Raji (cell line): ENCODE results near the gene USP12.

Experiments
- POLR2A ChIP-seq: IDR thresholded peaks from 2 replicates; pipeline ENCODE4 v1.6.1; 2011; ENCODE audit warnings: low read depth, low read length, control low read depth; ENCODE audit not compliant: insufficient read depth

The USP12 gene

GRCh38 chr13:27168086-27168485, 3.5 kb downstream of the USP12 start:
- TF ChIP-seq POLR2A, result no peak

- no peak for TF ChIP-seq POLR2A
Measured at GRCh38 chr13:27166313-27166712, 5.3 kb downstream of the USP12 start.

DNA sequence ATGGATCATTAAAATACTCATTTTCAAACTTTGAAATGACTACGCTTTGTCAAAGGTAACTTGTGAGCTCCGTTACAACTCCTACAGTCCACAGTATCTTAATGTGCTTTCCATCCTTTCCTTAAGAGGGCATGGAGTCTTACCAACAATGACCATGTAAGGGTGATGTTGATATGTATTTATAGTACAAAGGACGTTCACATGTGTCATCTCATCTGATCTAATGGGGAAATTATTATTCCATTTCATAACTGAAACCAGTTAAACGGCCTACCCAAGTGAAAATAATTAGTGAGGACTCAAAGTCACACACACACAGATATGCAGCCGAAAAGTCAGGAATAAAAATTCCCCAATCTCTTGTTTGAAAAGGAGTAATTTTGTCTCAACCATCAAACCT, 9.6 kb downstream of the USP12 start:
- no peak for TF ChIP-seq POLR2A

DNA sequence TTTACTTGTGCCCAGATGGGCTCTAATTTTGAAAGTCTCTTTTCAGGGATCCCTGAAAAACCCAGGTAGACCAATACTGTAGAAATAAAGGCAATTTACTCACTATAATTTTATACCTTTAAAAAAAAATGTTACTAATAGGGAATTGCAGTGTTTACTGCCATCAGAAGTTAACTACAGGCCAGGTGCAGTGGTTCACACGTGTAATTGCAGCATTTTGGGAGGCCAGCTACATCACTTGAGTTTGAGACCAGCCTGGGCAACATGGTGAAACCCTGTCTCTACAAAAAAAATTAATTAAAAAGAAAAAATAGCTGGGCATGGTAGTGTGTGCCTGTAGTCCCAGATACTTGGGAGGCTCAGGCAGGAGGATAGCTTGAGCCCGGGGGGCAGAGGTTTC, 10.2 kb downstream of the USP12 start:
- TF ChIP-seq POLR2A, result no peak

- TF ChIP-seq POLR2A, result no peak
Measured at GRCh38 chr13:27160657-27161295, 10.8 kb downstream of the USP12 start.

GRCh38 chr13:27159806-27160563, 11.6 kb downstream of the USP12 start:
- TF ChIP-seq POLR2A, result no peak

GRCh38 chr13:27158335-27158734, 13.3 kb downstream of the USP12 start:
- no peak for TF ChIP-seq POLR2A

DNA sequence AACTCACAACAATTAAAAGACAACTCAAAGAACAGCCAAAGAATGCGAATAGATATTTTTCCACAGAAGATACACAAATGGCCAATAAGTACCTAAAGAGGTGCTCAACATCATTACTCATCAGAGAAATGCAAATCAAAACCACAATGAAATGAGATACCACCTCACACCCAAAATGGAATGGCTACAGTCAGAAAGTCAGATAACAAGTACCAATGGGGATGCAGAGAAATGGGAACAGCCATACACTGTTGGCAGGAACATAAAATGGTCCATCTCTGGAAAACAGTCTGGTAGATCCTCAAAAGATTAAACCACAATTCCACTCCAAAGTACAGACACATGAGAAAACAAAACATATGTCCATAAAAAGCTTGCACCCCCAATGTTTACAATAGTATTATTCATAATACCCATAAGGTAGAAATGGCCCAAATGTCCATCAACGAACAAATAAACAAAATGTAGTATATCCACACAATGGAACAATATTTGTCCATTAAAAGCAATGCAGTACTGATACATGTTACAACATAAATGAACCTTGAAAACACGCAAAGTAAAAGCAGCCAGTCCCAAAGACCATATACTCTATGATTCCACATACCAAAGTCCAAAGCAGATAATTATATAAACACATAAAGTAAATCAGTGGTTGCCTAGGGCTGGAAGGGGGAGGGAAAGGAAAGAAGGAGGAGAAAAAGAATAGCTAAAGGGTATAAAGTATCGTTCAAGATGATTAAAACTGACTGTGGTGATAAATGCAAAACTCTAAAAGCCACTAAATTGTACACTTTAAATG, 19.6 kb downstream of the USP12 start:
- no peak for TF ChIP-seq POLR2A

DNA sequence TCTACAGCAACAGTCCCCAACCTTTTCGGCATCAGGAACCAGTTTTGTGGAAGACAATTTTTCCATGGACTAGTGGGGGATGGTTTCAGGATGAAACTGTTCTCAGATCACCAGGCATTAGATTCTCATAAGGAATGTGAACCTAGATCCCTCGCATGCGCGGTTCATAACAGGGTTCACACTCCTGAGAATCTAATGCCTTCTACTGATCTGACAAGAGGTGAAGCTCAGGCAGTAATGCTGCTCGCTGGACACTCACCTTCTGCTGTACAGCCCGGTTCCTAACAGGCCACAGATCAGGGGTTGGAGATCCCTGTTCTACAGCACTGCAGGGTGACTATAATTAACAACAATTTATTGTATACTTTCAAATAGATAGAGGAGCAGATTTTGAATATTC, 21.9 kb downstream of the USP12 start:
- no peak for TF ChIP-seq POLR2A

DNA sequence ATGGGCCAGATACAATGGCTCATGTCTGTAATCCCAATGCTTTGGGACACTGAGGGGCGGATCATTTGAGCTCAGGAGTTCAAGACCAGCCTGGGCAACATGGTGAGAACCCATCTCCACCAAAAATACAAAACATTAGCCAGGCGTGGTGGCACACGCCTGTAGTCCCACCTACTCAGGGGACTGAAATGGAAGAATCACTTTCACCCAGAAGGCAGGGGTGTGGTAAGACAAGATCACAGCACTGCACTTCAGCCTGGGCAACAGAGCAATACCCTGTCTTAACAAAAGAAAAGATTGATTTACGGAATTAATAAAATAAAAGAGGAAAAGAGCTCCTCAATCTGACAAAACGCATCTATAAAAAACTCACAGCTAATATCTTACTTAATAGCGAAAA, 22.7 kb downstream of the USP12 start:
- no peak for TF ChIP-seq POLR2A

DNA sequence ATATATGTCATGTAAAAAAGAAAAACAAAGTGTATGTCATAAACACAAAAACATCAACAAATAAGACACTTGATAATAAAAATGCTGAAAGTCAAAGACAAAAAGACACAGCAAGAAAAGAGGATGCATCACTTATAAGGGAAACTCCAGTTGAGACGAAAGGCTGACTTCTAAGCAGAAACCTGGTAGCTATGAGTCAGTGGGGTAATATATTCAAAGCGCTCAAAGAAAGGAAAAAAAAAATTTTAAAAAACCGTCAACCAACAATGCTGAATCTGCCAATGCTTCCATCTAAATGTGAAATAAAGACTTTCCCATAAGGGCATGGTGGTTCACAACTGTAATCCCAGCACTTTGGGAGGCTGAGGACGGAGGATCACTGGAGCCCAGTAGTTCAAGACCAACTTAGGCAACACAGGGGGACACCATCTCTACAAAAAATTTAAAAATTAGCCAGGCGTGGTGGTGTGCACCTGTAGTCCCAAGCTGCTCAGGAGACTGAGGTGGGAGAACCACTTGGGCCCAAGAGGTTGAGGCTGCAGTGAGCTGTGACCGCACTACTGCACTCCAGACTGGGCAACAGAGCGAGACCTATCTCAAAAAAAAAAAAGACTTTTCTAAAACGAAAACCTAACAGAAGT, 24.0 kb downstream of the USP12 start:
- no peak for TF ChIP-seq POLR2A

DNA sequence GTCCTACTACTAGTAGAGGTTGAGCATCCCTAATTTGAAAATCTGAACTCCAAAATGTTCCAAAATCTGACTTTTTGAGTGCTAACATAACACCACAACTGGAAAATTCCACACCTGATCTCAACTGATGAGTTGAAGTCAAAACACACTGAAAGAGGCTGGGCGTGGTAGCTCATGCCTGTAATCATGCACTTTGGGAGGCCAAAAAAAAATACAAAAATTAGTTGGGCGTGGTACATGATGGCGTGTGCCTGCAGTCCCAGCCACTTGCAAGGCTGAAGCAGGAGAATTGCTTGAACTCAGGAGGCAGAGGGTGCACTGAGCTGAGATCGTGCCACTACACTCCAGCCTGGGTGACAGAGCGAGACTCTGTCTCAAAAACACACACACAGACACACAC, 29.9 kb downstream of the USP12 start:
- no peak for TF ChIP-seq POLR2A

DNA sequence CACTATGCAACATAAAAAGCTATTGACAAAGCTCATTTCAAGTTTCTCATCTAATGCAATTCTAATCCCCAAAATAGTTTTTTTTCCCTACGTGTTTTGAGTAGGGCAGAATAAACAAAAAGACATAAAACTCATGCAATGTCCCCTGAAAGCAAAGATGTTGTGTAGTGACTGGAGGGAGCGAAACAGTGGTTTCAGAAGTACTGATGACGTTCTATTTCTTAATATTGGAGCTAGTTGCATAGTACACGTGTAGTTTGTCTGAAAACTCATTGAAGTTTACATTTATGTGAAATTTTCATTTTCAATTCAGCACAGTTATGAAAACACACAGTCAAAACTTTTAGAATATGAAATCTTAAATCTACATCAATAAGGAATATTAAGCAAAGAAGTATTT, 31.6 kb downstream of the USP12 start:
- TF ChIP-seq POLR2A, result no peak

DNA sequence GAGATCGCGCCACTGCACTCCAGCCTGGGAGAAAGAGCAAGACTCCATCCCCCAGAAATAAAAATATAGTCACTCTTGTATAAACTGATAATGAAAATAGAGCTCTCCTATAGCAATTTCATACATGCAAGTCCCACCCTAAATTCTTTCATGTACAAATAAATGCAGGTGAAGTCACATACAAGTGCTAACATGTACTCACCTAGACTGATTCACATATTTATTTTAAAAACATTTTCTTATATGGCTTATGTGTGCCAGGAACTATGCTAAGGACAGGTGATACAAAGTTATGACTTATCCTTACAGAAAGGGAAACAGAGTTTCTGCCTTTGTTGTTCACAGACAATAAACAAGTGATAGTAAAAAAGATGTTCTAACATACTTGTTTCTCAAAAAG, 32.0 kb downstream of the USP12 start:
- TF ChIP-seq POLR2A, result no peak

- TF ChIP-seq POLR2A, result no peak
Measured at GRCh38 chr13:27138457-27139093, 33.0 kb downstream of the USP12 start.
